Measurements from ENCODE around the gene TMEM132C.

Gene TMEM132C

GRCh38 chr12:128288896-128289295 lies 21.9 kb downstream of the TMEM132C start:
- no peak for DNase-seq (ENCODE audit: low spot score)

- DNase-seq (ENCODE audit: low spot score), result no peak
These were observed 24.0 kb downstream of the TMEM132C start for GRCh38 chr12:128290938-128291337.

GRCh38 chr12:128298091-128298748 lies 31.2 kb downstream of the TMEM132C start:
- DNase-seq (ENCODE audit: low spot score), result no peak

- DNase-seq (ENCODE audit: low spot score), result no peak
These were observed 38.4 kb downstream of the TMEM132C start for GRCh38 chr12:128305336-128305892.

- no peak for DNase-seq (ENCODE audit: low spot score)
These were observed 40.8 kb downstream of the TMEM132C start for GRCh38 chr12:128307791-128308190.

- no peak for DNase-seq (ENCODE audit: low spot score)
These were observed 45.7 kb downstream of the TMEM132C start for GRCh38 chr12:128312661-128313060.

- DNase-seq (ENCODE audit: low spot score), result no peak
These were observed 47.0 kb downstream of the TMEM132C start for GRCh38 chr12:128313931-128314330.

GRCh38 chr12:128314611-128315010 lies 47.6 kb downstream of the TMEM132C start:
- no peak for DNase-seq (ENCODE audit: low spot score)

GRCh38 chr12:128316078-128316477 lies 49.1 kb downstream of the TMEM132C start:
- no peak for DNase-seq (ENCODE audit: low spot score)

GRCh38 chr12:128316973-128317526 lies 50.1 kb downstream of the TMEM132C start:
- DNase-seq (ENCODE audit: low spot score), result no peak

GRCh38 chr12:128318341-128318740 lies 51.4 kb downstream of the TMEM132C start:
- DNase-seq (ENCODE audit: low spot score), result no peak

- DNase-seq (ENCODE audit: low spot score), result no peak
These were observed 52.0 kb downstream of the TMEM132C start for GRCh38 chr12:128318946-128319345.

- DNase-seq (ENCODE audit: low spot score), result no peak
These were observed 55.4 kb downstream of the TMEM132C start for GRCh38 chr12:128322341-128322740.

GRCh38 chr12:128323145-128323920 lies 56.4 kb downstream of the TMEM132C start:
- no peak for DNase-seq (ENCODE audit: low spot score)

- no peak for DNase-seq (ENCODE audit: low spot score)
These were observed 58.7 kb downstream of the TMEM132C start for GRCh38 chr12:128325646-128326045.

- DNase-seq (ENCODE audit: low spot score), result no peak
These were observed 59.4 kb downstream of the TMEM132C start for GRCh38 chr12:128326406-128326805.

- no peak for DNase-seq (ENCODE audit: low spot score)
These were observed 62.0 kb downstream of the TMEM132C start for GRCh38 chr12:128328961-128329360.

- DNase-seq (ENCODE audit: low spot score), result no peak
These were observed 69.5 kb downstream of the TMEM132C start for GRCh38 chr12:128336204-128337070.

- DNase-seq (ENCODE audit: low spot score), result no peak
These were observed 70.0 kb downstream of the TMEM132C start for GRCh38 chr12:128337071-128337345.

GRCh38 chr12:128337431-128338170 lies 70.6 kb downstream of the TMEM132C start:
- DNase-seq (ENCODE audit: low spot score), result no peak

GRCh38 chr12:128338386-128339125 lies 71.6 kb downstream of the TMEM132C start:
- DNase-seq (ENCODE audit: low spot score), result no peak

All from RKO (cell line).